CD4-positive, alpha-beta T cell treated with Interleukin-15 for 4 hours (primary cell): ENCODE data around the gene NOP10.
"Not testable (repeated sequence)": the region's sequence is repeated elsewhere in the genome, so short reads cannot be mapped to it uniquely, and the experiment has no call there.

Experiments used
- DNase-seq: peaks from one replicate; pipeline ENCODE4 v3.0.0-alpha.2; 2020; ENCODE audit warnings: low spot score

Gene NOP10

GRCh38 chr15:34358948-34359347 is 16.0 kb upstream of the NOP10 start:
- DNase-seq: no peak

- no peak for DNase-seq
Measured at GRCh38 chr15:34358367-34358766, 15.4 kb upstream of the NOP10 start.

GRCh38 chr15:34357653-34358052 is 14.7 kb upstream of the NOP10 start:
- no peak for DNase-seq

GRCh38 chr15:34355241-34355640 is 12.3 kb upstream of the NOP10 start:
- no peak for DNase-seq

GRCh38 chr15:34354286-34354685 is 11.3 kb upstream of the NOP10 start:
- no peak for DNase-seq

GRCh38 chr15:34353627-34354026 is 10.7 kb upstream of the NOP10 start:
- no peak for DNase-seq

GRCh38 chr15:34352996-34353395 is 10.1 kb upstream of the NOP10 start:
- not testable (repeated sequence) for DNase-seq

- no peak for DNase-seq
Measured at GRCh38 chr15:34349769-34350168, 6.8 kb upstream of the NOP10 start.

GRCh38 chr15:34348735-34349300 is 5.9 kb upstream of the NOP10 start:
- DNase-seq: no peak

GRCh38 chr15:34347951-34348638 is 5.2 kb upstream of the NOP10 start:
- no peak for DNase-seq

- DNase-seq: not testable (repeated sequence)
Measured at GRCh38 chr15:34342213-34342736, 661 bp downstream of the NOP10 start.

- DNase-seq: no peak
Measured at GRCh38 chr15:34341381-34342212, 1.3 kb downstream of the NOP10 start.

GRCh38 chr15:34339946-34340345 is 3.0 kb downstream of the NOP10 start:
- DNase-seq: no peak

- DNase-seq: no peak
Measured at GRCh38 chr15:34338347-34338746, 4.6 kb downstream of the NOP10 start.

GRCh38 chr15:34337557-34338306 is 5.2 kb downstream of the NOP10 start, which contains the start of gene SLC12A6:
Gene SLC12A6, minus strand, starts transcription at chr15:34337781. Its CDS starts 1,101 bp downstream, at chr15:34336680.
- DNase-seq: peak; percentile 89

GRCh38 chr15:34336991-34337556 is 5.9 kb downstream of the NOP10 start:
- no peak for DNase-seq

GRCh38 chr15:34336231-34336990 is 6.5 kb downstream of the NOP10 start:
- peak; percentile 61 for DNase-seq

GRCh38 chr15:34335176-34336032 is 7.5 kb downstream of the NOP10 start:
- peak; percentile 46 for DNase-seq

GRCh38 chr15:34334672-34335071 is 8.3 kb downstream of the NOP10 start:
- DNase-seq: no peak

GRCh38 chr15:34332553-34333120 is 10.3 kb downstream of the NOP10 start:
- DNase-seq: no peak
